ACC112 (cell line): Measurements from ENCODE around the gene ATP2C2.

Experiments used
- H2AFZ ChIP-seq: fragments of 200-600 bp; sonication (generic); one replicate; pipeline ENCODE4 v1.6.0; 2017; ENCODE audit warnings: antibody characterized with exemption, low read length; ENCODE audit not compliant: unreplicated experiment
- H3K27ac ChIP-seq: fragments of 200-600 bp; sonication (generic); 2 replicates; pipeline ENCODE4 v1.5.1; 2014; ENCODE audit warnings: low read depth, mild to moderate bottlenecking, antibody characterized with exemption, low read length, moderate library complexity
- H3K27me3 ChIP-seq: fragments of 200-600 bp; sonication (generic); 2 replicates; pipeline ENCODE4 v1.6.1; 2014; ENCODE audit warnings: mild to moderate bottlenecking, antibody characterized with exemption, low read length, moderate library complexity, mixed read lengths; ENCODE audit not compliant: insufficient read depth
- H3K36me3 ChIP-seq: fragments of 200-600 bp; sonication (generic); 2 replicates; pipeline ENCODE4 v1.6.1; 2016; ENCODE audit warnings: mild to moderate bottlenecking, antibody characterized with exemption, low read length, moderate library complexity, mixed read lengths; ENCODE audit not compliant: insufficient read depth
- H3K4me1 ChIP-seq: fragments of 200-600 bp; sonication (generic); one replicate; pipeline ENCODE4 v1.6.1; 2016; ENCODE audit warnings: low read length, mixed read lengths; ENCODE audit not compliant: insufficient read depth, unreplicated experiment, control insufficient read depth
- H3K4me3 ChIP-seq: fragments of 200-600 bp; sonication (generic); 2 replicates; pipeline ENCODE4 v1.5.1; 2014; ENCODE audit warnings: mild to moderate bottlenecking, low read depth, low read length
- H3K79me2 ChIP-seq: fragments of 200-600 bp; sonication (generic); one replicate; pipeline ENCODE4 v1.6.0; 2016; ENCODE audit warnings: low read length; ENCODE audit not compliant: control insufficient read depth, unreplicated experiment, insufficient read depth

The ATP2C2 gene

DNA sequence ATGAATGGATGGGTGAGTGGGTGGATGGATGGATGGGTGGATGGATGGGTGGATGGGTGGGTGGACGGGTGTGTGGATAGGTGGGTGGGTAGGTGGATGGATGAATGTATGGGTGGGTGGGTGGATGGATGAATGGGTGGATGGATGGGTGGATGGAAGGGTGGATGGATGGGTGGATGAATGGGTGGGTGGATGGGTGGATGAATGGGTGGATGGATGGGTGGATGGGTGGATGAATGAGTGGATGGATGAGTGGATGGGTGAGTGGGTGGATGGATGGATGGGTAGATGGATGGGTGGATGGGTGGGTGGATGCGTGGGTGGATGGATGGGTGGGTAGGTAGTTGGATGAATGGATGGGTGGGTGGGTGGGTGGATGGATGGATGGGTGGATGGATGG is 13.2 kb upstream of the ATP2C2 start:
- H3K4me3 ChIP-seq: no peak overlapping the region
- H3K4me1 ChIP-seq: no peaks in the 10 kb centered on the region
- no peak overlapping the region for H2AFZ ChIP-seq
- peaks cover 56% of the 10 kb centered on the region for H3K27me3 ChIP-seq
- H3K36me3 ChIP-seq: no peaks in the 10 kb centered on the region
- H3K79me2 ChIP-seq: no peaks in the 10 kb centered on the region
- H3K27ac ChIP-seq: no peak overlapping the region

DNA sequence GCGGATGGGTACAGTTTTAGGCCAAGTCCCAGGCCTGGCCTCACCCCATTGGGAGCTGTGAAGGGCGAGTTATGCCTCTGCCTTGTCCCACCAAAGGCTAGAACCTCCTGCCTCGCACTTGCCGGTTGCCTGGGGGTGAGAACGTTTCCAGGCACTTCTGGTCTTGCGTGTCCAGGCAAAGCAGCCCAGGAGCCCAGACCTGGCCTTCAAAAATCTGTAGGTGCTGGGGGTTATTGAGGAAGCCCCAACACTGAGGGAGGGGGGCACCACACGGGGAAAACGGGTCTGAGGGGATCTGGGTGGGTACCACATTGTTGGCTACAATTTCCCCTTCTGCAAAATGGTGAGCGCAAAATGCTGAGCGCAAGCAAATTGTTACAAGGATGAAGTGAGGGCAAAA is 12.2 kb upstream of the ATP2C2 start:
- Histone ChIP-seq H3K27ac (no peak overlapping the region), H3K79me2 (no peaks in the 10 kb centered on the region), H3K36me3 (no peaks in the 10 kb centered on the region), H3K4me3 (no peak overlapping the region), H2AFZ (no peak overlapping the region), H3K4me1 (no peaks in the 10 kb centered on the region), H3K27me3 (peaks cover 50% of the 10 kb centered on the region)

DNA sequence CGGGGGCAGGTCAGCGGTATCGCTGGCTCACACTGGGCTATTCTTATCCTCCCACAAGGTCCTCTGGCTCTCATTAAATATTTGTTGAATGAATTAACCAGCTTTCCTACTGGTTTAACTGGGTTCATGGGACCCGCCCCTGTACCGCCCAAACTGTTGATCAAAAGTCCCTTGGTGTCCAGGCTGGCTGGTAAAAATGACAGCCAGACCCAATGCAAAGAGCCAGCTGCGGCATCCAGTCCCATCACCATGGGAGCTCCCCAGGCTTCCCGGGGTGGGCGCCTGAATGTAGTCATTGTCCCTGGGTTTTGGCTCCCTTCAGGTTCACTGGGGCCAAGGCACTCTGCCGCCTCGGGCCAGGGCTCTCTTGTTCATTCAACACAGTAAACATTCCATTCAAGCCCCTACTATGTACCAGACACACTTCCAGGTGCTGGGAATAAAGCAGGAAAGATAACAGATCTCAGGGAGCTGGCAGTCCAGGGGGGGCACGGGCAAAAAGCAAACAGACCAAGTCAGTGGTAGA is 11.7 kb upstream of the ATP2C2 start:
- H3K36me3 ChIP-seq: no peaks in the 10 kb centered on the region
- H2AFZ ChIP-seq: no peak overlapping the region
- H3K4me1 ChIP-seq: no peaks in the 10 kb centered on the region
- no peak overlapping the region for H3K4me3 ChIP-seq
- no peak overlapping the region for H3K27ac ChIP-seq
- H3K27me3 ChIP-seq: peaks cover 49% of the 10 kb centered on the region
- H3K79me2 ChIP-seq: no peaks in the 10 kb centered on the region

DNA sequence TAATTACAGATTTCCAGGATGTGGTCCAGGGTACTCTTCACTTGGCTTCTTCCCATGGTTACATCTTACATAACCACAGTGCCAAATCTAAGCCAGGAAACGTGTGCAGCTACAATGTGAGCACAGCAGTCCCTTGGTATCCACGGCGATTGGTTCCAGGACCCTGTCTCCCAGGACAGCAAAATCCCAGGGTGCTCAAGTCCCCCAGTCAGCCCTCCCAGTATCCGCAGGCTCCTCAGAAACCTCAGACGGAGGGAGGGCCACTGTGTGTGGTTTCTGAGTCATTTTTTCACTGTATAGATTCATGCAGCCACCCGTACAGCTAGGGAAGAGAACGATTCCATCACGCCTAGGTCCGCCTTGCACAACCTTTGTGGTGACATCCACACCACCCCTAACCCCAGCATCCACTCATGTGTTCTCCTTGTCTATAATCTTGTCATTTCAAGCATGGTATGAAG is 11.1 kb upstream of the ATP2C2 start:
- H3K79me2 ChIP-seq: no peaks in the 10 kb centered on the region
- no peaks in the 10 kb centered on the region for H3K4me1 ChIP-seq
- peaks cover 50% of the 10 kb centered on the region for H3K27me3 ChIP-seq
- no peak overlapping the region for H3K4me3 ChIP-seq
- no peak overlapping the region for H3K27ac ChIP-seq
- H3K36me3 ChIP-seq: no peaks in the 10 kb centered on the region
- no peak overlapping the region for H2AFZ ChIP-seq

DNA sequence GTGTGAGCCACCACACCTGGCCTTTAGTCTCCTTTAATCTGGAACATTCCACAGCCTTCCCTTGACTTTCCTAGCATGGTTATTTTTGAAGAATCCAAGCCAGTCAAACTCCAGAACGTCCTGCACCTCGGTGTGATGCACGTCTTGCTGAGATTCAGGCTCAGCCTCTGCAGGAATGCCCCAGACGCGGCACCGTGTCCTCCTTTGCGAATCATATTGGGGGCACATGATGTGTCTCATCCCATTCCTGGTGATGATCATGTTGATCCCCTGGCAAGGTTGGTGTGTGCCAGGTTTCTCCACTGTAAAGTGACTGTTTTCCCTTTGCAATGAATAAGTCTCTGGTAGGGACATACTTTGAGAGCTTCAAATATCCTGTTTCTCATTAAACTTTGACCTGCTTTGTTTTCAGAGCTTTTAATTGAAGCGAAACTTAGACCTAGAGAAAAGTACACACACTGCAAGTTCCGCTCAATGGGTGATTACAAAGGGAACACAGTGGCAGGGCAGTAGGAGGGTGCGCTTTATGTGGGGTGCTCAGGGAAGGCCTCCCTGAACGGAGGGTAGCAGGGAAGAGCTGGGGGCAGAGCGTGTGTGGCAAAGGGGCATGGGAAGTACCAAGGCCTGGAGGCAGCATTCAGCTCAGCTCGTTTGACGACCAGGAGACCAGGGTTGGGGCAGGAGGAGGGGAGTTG is 9.6 kb upstream of the ATP2C2 start:
- Histone ChIP-seq H3K36me3 (no peaks in the 10 kb centered on the region), H3K79me2 (no peaks in the 10 kb centered on the region), H3K27ac (no peak overlapping the region), H2AFZ (no peak overlapping the region), H3K4me1 (no peaks in the 10 kb centered on the region), H3K4me3 (no peak overlapping the region), H3K27me3 (peaks cover 47% of the 10 kb centered on the region)

DNA sequence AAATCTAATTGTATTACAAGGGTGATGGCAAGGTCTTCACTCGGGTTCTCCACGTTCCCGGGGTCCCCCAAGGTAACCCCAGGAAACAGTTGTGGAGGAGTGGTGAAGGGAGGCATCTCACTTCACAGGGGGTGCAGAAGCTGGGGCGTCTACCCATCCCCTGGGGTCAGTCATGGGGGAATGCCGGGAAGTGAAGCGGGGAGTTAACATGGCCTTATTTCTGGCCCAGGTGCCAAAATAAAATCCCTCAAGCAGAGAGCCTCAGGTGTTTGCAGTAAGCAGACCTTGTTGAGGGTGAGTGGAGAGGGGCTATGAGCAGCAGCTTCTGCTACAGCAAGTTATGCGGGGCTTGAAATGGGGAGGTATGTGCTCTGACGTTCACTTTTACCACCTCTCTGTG is 9.0 kb upstream of the ATP2C2 start:
- Histone ChIP-seq H3K36me3 (no peaks in the 10 kb centered on the region), H3K4me3 (no peak overlapping the region), H3K79me2 (no peaks in the 10 kb centered on the region), H3K27ac (no peak overlapping the region), H3K27me3 (peaks cover 42% of the 10 kb centered on the region), H2AFZ (no peak overlapping the region), H3K4me1 (no peaks in the 10 kb centered on the region)

DNA sequence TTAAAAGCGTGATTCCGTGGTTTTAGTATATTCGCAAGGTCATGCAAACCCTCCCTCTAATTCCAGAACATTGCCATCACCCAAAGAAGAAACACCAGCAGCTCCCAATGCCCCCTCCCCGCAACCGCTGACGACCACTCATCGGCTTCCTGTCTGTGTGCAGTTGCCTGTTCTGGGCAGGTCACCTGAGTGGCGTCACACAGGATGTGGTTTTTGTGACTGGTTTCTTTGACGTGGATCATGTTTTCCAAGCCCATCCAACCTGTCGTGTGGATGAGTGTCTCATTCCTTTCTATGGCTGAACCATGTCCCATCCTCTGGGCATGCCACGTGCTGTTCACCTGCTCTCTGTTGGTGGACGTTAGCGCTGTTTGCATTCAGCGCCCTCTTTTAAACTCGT is 8.2 kb upstream of the ATP2C2 start:
- Histone ChIP-seq H3K27ac (no peak overlapping the region), H3K27me3 (peaks cover 42% of the 10 kb centered on the region)

DNA sequence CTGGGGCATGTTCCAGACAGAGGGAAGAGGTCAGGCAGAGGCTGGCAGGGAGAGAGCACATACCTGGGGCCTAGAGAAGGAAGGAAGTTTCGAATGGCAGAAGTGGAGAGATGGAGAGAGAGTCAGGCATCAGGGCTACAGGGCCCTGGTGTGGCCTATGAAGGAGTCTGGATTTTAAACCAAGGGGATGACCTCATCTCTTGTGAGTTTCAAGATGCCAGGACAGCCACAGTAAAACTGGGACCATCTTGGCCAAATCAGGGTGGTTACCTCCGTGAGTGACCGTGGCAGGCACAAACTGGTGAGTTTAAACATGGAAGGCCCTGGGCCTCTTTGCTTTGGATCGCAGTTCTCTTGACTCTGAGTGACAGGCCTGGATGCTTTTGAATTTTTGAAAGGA is 7.6 kb upstream of the ATP2C2 start:
- no peaks in the 10 kb centered on the region for H3K4me1 ChIP-seq
- peaks cover 41% of the 10 kb centered on the region for H3K27me3 ChIP-seq
- no peaks in the 10 kb centered on the region for H3K79me2 ChIP-seq
- no peaks in the 10 kb centered on the region for H3K36me3 ChIP-seq
- H3K4me3 ChIP-seq: no peak overlapping the region
- no peak overlapping the region for H2AFZ ChIP-seq
- H3K27ac ChIP-seq: no peak overlapping the region

More for the DNA sequence above, 8.2 kb upstream of the ATP2C2 start:
- H2AFZ ChIP-seq: no peak overlapping the region
- no peak overlapping the region for H3K4me3 ChIP-seq
- no peaks in the 10 kb centered on the region for H3K36me3 ChIP-seq
- H3K4me1 ChIP-seq: no peaks in the 10 kb centered on the region
- H3K79me2 ChIP-seq: no peaks in the 10 kb centered on the region

DNA sequence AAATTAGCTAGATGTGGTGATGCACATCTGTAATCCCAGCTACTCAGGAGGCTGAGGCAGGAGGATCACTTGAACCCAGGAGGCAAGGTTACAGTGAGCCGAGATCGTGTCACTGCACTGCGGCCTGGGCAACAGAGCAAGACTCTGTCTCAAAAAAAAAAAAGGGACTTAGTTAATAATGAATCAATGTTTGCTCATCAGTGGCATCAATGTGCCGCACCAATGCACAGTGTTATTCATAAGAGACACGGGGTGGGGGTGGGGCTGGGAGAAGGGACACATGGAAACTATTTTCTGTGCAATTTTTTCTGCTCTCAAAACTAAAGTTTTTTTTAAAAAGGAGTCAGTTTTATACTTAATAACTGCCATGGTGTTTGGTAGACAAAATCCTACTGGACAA is 6.8 kb upstream of the ATP2C2 start:
- peaks cover 38% of the 10 kb centered on the region for H3K27me3 ChIP-seq
- no peak overlapping the region for H2AFZ ChIP-seq
- H3K4me3 ChIP-seq: no peak overlapping the region
- no peak overlapping the region for H3K27ac ChIP-seq
- no peaks in the 10 kb centered on the region for H3K36me3 ChIP-seq
- H3K79me2 ChIP-seq: no peaks in the 10 kb centered on the region
- H3K4me1 ChIP-seq: no peaks in the 10 kb centered on the region

DNA sequence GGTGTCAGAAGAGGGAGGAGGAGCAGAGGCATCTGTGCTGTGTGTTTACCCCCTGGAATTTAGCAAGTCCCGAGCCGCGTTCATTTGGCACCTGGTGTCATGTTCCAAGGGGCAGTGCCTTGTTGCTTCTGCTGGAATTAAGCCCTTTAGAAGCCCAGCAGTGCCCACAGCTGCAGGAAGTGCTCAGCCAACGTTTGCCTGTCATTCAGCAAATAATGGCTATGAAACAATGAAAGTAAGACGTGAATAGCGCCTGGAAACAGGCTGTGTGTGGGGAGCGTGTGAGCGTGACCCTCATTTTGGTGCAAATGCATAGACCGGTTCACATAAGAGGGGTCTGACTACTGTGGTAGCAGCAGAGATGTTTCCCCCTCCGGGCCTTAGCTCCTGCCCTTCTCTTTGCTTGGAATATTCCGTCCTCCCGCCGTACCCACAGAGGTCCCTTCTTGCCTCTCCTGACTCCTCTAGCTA is 5.8 kb upstream of the ATP2C2 start:
- no peaks in the 10 kb centered on the region for H3K4me1 ChIP-seq
- no peak overlapping the region for H3K4me3 ChIP-seq
- H2AFZ ChIP-seq: no peak overlapping the region

DNA sequence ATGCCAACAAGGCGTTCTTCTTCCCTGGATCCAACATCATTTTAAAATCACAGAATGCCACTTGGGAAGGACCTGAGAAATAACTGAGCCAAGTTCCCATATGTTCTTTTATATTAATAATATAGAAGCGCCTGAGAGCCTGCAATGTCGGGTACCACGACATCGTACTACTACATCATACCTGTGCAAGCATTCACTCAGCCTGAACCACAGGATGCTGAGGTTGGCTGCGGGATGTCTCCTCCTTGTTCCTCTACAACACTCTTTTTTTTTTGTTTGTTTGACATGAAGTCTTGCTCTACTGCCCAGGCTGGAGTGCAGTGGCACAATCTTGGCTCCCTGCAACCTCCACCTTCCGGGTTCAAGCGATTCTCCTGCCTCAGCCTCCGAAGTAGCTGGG is 2.1 kb upstream of the ATP2C2 start:
- Histone ChIP-seq H3K36me3 (no peaks in the 10 kb centered on the region), H3K4me1 (no peaks in the 10 kb centered on the region), H3K27ac (no peak overlapping the region), H3K79me2 (no peaks in the 10 kb centered on the region), H3K27me3 (peaks cover 59% of the 10 kb centered on the region), H3K4me3 (no peak overlapping the region), H2AFZ (no peak overlapping the region)

More for the DNA sequence above, 5.8 kb upstream of the ATP2C2 start:
- no peaks in the 10 kb centered on the region for H3K79me2 ChIP-seq
- peaks cover 38% of the 10 kb centered on the region for H3K27me3 ChIP-seq
- no peak overlapping the region for H3K27ac ChIP-seq
- H3K36me3 ChIP-seq: no peaks in the 10 kb centered on the region
